Prostate gland (tissue), 2 donors: Measurements from ENCODE around the gene CIDEB. TPM values are rescaled to one million over a fixed set of nuclear protein-coding genes. Genes with fewer than 3 reads are reported as not detected.

Experiments used
- DNase-seq: peaks from one replicate; pipeline ENCODE4 v3.0.0-alpha.2; 2019; ENCODE audit warnings: low spot score
- H3K27ac ChIP-seq, 2 donors: fragments of 200-600 bp; sonication (generic); 2 replicates each; pipeline ENCODE4 v1.5.1; 2017 to 2019
- H3K27me3 ChIP-seq: fragments of 200-600 bp; sonication (generic); replicated peaks from 2 replicates; pipeline ENCODE4 v1.5.1; 2019; ENCODE audit not compliant: insufficient read depth
- H3K36me3 ChIP-seq, 2 donors: fragments of 200-600 bp; sonication (generic); 1 replicate in 1 of 2; 2 replicates in 1 of 2; pipeline versions ENCODE4 v1.5.1 to v1.8.1; 2017 to 2019
- H3K4me1 ChIP-seq: fragments of 200-600 bp; sonication (generic); replicated peaks from 2 replicates; pipeline ENCODE4 v1.5.1; 2019
- H3K4me3 ChIP-seq, 2 donors: fragments of 200-600 bp; sonication (generic); 2 replicates each; pipeline ENCODE4 v1.5.1; 2017 to 2019
- H3K9me3 ChIP-seq: fragments of 200-600 bp; sonication (generic); 2 replicates; pipeline ENCODE4 v1.5.1; 2017
- CTCF ChIP-seq, 4 experiments: fragments of 200-600 bp in 2 of 4; fragments of 450-650 bp in 2 of 4; sonication (generic) in 2 of 4; IDR thresholded peaks; 1 replicate in 3 of 4; 2 replicates in 1 of 4; pipeline ENCODE4 v1.5.1; 2016 to 2019; ENCODE audit warnings: antibody characterized with exemption in 4 of 4, mild to moderate bottlenecking in 2 of 4, moderate library complexity in 2 of 4
- POLR2A ChIP-seq: fragments of 450-650 bp; IDR thresholded peaks from one replicate; pipeline ENCODE4 v1.6.1; 2016; ENCODE audit warnings: antibody characterized with exemption, mild to moderate bottlenecking
- POLR2AphosphoS5 ChIP-seq: sonication (generic); formaldehyde crosslinking; IDR thresholded peaks from one replicate; pipeline ENCODE4 v1.6.1; 2017; ENCODE audit warnings: antibody characterized with exemption
- WGBS: methylation state at CpG from one replicate; pipeline ENCODE4 v1.1.5; 2018; 5-methylcytosine and 5-hydroxymethylcytosine counted together
- intact Hi-C: fragments of 100-400 bp; cut with DNase I; formaldehyde crosslinking; loops from one replicate; pipeline ENCODE4 v1.14.2; 2022
- total RNA-seq, 2 donors: library from RNA; depleted of rRNA; stranded (reverse); fragments of >200 nt; gene quantifications; one replicate each; pipeline ENCODE4 v1.1.0, GENCODE V29; 2016

The CIDEB gene
- total RNA-seq, 2 donors from 2014 or later: 9.1 to 17.8 TPM

- no peaks in the 10 kb centered on the region for H3K27me3 ChIP-seq
- 54% methylated on average over 6 of the region's 6 CpGs for WGBS
Measured at GRCh38 chr14:24263848-24264247, 43.9 kb downstream of the CIDEB start.

GRCh38 chr14:24262821-24263733 is 44.7 kb downstream of the CIDEB start, which contains the start of gene TGM1:
Gene TGM1 (minus strand): TSS chr14:24263177. CDS start chr14:24262352, 825 bp downstream.
- intact Hi-C loops: no loop called here
- WGBS: 79% methylated on average over 14 of the region's 14 CpGs
- Histone ChIP-seq H3K9me3 (no peaks in the 10 kb centered on the region), H3K4me1 (no peaks in the 10 kb centered on the region), H3K27me3 (no peaks in the 10 kb centered on the region), H3K27ac (peak within 1 kb of the TSS in 1 of 2 donors; percentile 1), H3K4me3 (no peak within 1 kb of the TSS), H3K36me3 (peaks cover 0 to 6% of the 10 kb centered on the region in 2 donors)
- DNase-seq: no peak
- no peak for TF ChIP-seq CTCF (IDR thresholded peaks at IDR 0.05)
- TF ChIP-seq POLR2A: peak; percentile 12

More at GRCh38 chr14:24263848-24264247, 43.9 kb downstream of the CIDEB start:
- DNase-seq: no peak
- Histone ChIP-seq H3K27ac (peak overlapping the region in 1 of 2 donors; percentile 1), H3K4me1 (no peaks in the 10 kb centered on the region), H3K4me3 (no peak overlapping the region), H3K36me3 (peaks cover 0 to 6% of the 10 kb centered on the region in 2 donors), H3K9me3 (no peaks in the 10 kb centered on the region)
- intact Hi-C loops: no loop called here
- TF ChIP-seq POLR2A (no peak), POLR2AphosphoS5 (peak; percentile 5)

GRCh38 chr14:24261969-24262327 is 45.8 kb downstream of the CIDEB start:
- Histone ChIP-seq H3K36me3 (peaks cover 0 to 6% of the 10 kb centered on the region in 2 donors), H3K4me3 (no peak overlapping the region), H3K9me3 (no peaks in the 10 kb centered on the region), H3K27ac (no peak overlapping the region), H3K4me1 (no peaks in the 10 kb centered on the region), H3K27me3 (no peaks in the 10 kb centered on the region)
- DNase-seq: no peak
- intact Hi-C loops: no loop called here
- no peak for TF ChIP-seq POLR2A
- TF ChIP-seq CTCF (IDR thresholded peaks at IDR 0.05): no peak
- TF ChIP-seq POLR2AphosphoS5: no peak
- 92% methylated on average over 18 of the region's 19 CpGs for WGBS

- DNase-seq: no peak
- TF ChIP-seq POLR2AphosphoS5 (no peak), POLR2A (no peak), CTCF (IDR thresholded peaks at IDR 0.05) (no peak)
- 92% methylated on average over 20 of the region's 20 CpGs for WGBS
- Histone ChIP-seq H3K27ac (no peak overlapping the region), H3K36me3 (peaks cover 0 to 3% of the 10 kb centered on the region in 2 donors), H3K4me1 (no peaks in the 10 kb centered on the region), H3K9me3 (no peaks in the 10 kb centered on the region), H3K27me3 (no peaks in the 10 kb centered on the region), H3K4me3 (no peak overlapping the region)
- intact Hi-C loops: no loop called here
Measured at GRCh38 chr14:24261256-24261968, 46.4 kb downstream of the CIDEB start.

- Histone ChIP-seq H3K9me3 (no peaks in the 10 kb centered on the region), H3K36me3 (no peaks in the 10 kb centered on the region), H3K4me1 (no peaks in the 10 kb centered on the region), H3K27me3 (no peaks in the 10 kb centered on the region), H3K4me3 (no peak overlapping the region), H3K27ac (no peak overlapping the region)
- intact Hi-C loops: no loop called here
- no peak for DNase-seq
- TF ChIP-seq CTCF (IDR thresholded peaks at IDR 0.05) (no peak), POLR2AphosphoS5 (no peak), POLR2A (no peak)
- WGBS: 60% methylated on average over 4 of the region's 4 CpGs
Measured at GRCh38 chr14:24260780-24261157, 47.0 kb downstream of the CIDEB start.
